GM19438 (cell line): Measurements from ENCODE around the gene NXT1.

ENCODE experiments used
- ATAC-seq: cut with Tn5 transposase; IDR thresholded peaks from one replicate; pipeline ENCODE4 v1.9.1; 2021; ENCODE audit warnings: low read depth; ENCODE audit not compliant: unreplicated experiment

Gene NXT1

GRCh38 chr20:23386304-23387117 is 35.9 kb downstream of the NXT1 start:
- no peak for ATAC-seq

GRCh38 chr20:23387118-23387443 is 36.5 kb downstream of the NXT1 start:
- ATAC-seq, result no peak

DNA sequence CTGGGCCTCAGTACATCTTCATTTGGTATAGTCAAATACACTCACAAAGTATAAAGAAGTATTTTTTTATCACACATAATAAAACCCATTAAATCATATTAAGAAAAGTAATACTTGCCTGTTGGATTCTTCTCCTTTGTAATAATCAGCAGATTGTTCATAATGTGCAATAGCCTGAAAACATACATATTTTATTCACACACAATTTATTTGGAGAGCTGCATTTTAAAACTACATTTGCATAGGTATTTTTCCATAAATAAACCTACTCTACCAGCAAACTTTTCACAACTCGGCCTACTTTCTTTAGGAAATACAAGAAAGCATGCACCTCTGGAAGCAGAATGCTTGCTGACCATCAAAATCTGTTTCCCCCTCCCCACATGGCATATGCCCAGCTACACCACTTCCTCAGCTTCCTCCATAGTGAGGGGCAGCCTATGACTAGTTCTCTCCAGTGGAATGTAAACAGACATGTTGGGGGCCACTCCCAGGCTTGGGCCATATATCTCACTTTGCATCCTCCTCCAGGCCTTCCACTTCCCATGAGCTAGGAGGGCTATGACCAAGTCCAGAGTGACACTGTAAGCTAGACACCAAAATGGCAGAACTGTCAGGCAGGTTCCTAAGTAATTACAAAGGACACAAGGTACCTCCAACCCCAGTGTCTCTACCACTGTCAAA is 39.6 kb downstream of the NXT1 start:
- no peak for ATAC-seq

DNA sequence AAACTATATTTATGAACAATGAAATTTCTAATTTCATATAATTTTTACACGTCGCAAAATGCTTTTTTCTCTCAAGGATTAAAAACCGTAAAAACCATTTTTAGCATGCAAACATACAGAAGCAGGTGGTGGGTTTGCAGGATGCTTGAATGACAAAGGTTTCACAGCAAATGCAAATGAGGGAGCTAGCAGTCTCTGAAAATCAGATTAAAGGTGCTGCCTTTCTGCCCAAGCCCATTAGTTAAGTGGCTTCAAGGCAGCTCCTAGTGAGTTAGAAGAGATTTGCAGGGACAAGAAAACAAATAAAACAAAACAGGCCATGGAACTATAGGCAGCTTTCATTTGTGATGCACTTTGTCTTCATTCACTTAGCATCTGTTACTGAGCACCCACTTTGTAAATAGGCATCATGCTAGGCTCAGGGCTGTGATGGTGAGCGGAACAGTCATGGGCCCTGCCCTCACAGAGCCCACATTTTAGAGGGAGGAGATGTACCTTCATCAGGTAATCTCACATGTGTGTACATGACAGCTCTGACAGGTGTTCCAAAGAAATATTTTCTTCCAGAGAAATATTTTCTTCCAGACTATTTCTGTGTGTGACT is 41.2 kb downstream of the NXT1 start:
- ATAC-seq, result no peak

- no peak for ATAC-seq
These were observed 43.6 kb downstream of the NXT1 start for GRCh38 chr20:23393996-23394775.

DNA sequence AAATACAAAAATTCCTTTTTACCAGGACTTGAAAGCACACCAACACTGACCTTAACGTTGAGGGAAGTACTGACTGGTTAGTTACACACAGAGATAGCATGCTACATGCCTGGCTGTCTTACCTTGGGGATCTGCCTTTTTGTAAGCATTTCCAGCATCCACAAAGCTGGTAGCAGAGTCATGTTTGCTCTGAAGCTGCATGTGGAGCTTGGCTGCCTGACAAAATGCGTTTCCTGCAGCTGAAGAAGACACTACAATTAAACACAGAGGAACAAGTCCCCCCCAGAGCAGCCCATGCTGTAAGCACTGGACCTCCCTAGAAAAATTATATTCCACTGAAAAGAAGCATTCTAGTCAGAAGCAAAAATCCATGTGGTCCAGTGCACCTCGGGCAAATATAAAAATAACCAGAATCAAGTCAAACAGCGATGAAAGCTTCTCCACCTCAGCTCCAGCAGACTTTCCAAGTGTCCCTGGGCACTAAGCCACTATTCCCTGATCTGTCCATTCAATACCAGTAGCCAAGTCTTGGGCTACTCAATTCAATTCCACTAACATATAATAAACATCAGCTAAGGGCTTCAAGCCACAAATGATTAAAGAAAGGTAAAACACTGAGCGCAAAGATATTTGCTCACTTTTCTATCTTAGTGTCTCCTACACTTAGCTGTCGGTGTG is 46.5 kb downstream of the NXT1 start:
- ATAC-seq, result no peak

- ATAC-seq, result no peak
These were observed 47.4 kb downstream of the NXT1 start for GRCh38 chr20:23397961-23398360.

DNA sequence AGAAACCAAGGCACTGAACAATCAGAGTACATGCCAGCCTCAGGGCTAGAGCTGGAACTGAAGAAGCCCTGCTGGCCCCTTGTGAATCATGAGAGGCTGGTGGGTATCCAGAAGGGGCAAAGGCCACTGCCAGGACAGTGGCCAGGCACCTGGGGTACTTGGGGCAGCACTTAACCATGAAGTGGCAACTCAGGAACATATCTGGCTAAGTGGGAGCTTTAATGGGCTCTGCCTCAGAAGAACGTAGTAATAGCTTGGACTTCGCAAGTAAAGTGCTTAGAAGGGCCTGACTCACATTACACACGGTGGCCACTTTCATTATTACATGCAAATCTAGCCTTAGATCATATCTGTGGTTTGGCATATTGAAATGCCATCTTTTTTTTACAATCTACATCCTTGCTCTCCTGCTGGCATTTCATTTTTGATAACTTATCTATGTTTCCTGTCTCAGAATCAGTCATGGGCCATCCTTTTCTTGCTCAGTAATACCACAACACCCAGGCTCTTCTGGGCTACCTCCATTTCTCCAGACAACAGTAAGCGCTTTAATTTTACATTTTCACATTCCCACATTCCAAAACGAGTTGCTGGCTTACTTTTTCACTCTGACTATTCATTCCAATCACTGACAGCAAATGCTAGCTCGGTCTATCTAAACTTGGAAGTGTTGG is 49.1 kb downstream of the NXT1 start:
- ATAC-seq, result no peak

DNA sequence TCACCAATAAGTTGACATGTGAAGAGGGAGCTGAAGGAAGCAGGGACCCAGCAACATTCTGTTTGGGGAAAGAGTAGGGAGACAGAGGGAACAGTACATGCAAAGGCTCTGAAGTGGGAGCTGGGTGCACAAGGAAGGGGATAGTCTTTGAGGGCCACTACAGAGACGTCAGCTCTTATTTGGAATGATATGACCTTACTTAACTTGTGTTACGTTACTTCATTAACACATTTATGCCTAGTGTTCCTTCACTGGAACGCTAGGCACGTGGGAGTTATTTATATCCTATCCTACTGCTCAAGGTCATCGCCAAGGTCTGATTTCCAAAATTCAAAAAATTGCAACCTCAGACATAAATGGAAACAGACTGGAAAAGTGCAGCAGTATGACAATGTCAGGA is 50.5 kb downstream of the NXT1 start:
- ATAC-seq, result no peak

- ATAC-seq, result no peak
These were observed 53.2 kb downstream of the NXT1 start for GRCh38 chr20:23403751-23404150.

DNA sequence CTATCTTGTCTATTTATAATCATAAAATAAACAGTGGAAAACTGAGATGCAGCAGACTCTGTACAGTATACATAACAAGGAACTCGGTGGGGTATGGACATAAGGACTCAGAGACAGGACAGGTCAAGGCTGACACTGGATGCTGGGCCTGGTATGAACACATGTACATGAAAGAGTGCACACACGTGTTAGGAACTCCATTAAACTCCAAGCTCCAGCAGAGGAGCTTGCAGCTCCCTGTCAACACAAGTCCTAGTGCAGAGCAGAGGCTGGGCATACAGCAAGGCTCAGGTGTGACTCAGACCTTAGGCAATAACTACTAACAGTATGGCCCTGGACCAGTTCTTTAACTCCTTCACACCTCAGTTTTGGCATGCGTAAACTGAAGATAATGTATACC is 53.6 kb downstream of the NXT1 start:
- no peak for ATAC-seq
